ENCODE data around the gene TLE1. TPM values are rescaled to one million over a fixed set of nuclear protein-coding genes. Genes with fewer than 3 reads are reported as not detected.

The TLE1 gene
- total and polyA plus RNA-seq, 12 donors: 33.3 to 76.9 (median 49.8) TPM

DNA sequence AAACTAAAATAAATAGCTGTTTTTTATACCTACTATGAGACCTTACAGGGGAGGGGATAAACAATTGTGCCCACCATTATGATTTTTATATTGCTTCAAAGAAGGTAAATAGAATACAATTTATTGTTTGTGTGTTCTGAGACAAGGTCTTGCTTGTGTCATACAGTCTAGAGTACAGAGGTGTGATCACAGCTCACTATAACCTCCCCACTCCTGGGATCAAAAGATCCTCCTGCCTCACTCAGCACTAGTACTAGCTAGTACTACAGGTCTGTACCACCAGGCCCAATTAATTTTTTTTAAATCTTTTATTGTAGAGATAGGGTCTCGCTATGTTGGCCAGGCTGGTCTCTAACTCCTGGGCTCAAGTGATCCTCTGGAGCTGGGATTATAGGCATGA lies 11.3 kb downstream of the TLE1 start:
- H3K27me3 ChIP-seq: no peaks in the 10 kb centered on the region
- no peak for DNase-seq
- H3K9me3 ChIP-seq (replicated peaks in 1 of 3): no peaks in the 10 kb centered on the region
- H3K4me3 ChIP-seq: no peak overlapping the region
- intact Hi-C loops (cut with DNase I): no loop called here
- H3K27ac ChIP-seq: no peak overlapping the region
- peaks cover 8 to 36% of the 10 kb centered on the region in 2 donors for H3K4me1 ChIP-seq (replicated peaks in 1 of 2)
- no peak for TF ChIP-seq POLR2A (IDR thresholded peaks at IDR 0.05)
- TF ChIP-seq, protein P1, sequence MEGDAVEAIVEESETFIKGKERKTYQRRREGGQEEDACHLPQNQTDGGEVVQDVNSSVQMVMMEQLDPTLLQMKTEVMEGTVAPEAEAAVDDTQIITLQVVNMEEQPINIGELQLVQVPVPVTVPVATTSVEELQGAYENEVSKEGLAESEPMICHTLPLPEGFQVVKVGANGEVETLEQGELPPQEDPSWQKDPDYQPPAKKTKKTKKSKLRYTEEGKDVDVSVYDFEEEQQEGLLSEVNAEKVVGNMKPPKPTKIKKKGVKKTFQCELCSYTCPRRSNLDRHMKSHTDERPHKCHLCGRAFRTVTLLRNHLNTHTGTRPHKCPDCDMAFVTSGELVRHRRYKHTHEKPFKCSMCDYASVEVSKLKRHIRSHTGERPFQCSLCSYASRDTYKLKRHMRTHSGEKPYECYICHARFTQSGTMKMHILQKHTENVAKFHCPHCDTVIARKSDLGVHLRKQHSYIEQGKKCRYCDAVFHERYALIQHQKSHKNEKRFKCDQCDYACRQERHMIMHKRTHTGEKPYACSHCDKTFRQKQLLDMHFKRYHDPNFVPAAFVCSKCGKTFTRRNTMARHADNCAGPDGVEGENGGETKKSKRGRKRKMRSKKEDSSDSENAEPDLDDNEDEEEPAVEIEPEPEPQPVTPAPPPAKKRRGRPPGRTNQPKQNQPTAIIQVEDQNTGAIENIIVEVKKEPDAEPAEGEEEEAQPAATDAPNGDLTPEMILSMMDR (IDR thresholded peaks at IDR 0.05): no peak
- H3K36me3 ChIP-seq (replicated peaks in 1 of 2): no peaks in the 10 kb centered on the region
- whole genome bisulfite sequencing, 4 donors: 87 to 100% (median 98%) methylated on average over 1 of the region's 1 CpG

DNA sequence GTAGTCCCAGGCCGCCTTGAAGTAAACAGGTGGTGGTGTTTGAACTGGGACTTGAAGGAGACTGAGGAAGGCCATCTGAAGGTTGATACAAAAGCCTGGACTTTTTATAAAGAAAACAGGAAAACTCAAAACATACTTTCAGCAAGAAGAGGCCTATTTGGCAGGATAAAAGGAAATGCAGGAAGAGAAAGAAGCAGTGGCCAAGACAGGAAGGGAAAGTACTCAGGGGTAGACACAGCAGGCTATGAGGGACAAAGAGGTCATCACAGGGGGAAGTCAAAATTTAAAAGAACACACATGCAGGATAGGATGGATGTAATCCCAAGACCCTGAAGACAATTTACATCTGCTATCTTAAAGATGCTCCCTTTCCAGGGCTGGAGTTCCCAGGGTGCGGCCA lies 13.0 kb downstream of the TLE1 start:
- Histone ChIP-seq H3K4me1 (replicated peaks in 1 of 2) (peaks cover 9 to 42% of the 10 kb centered on the region in 2 donors), H3K4me3 (no peak overlapping the region), H3K27ac (peak overlapping the region in 1 of 5 donors; percentile 13), H3K27me3 (no peaks in the 10 kb centered on the region), H3K36me3 (replicated peaks in 1 of 2) (no peaks in the 10 kb centered on the region), H3K9me3 (replicated peaks in 1 of 3) (no peaks in the 10 kb centered on the region)
- intact Hi-C loops (cut with DNase I): no loop called here
- TF ChIP-seq POLR2A (IDR thresholded peaks at IDR 0.05): no peak
- TF ChIP-seq, protein P1 (IDR thresholded peaks at IDR 0.05): no peak
- DNase-seq: no peak
- 79 to 86% (median 85%) methylated on average over 2 of the region's 2 CpGs for WGBS, 4 donors

DNA sequence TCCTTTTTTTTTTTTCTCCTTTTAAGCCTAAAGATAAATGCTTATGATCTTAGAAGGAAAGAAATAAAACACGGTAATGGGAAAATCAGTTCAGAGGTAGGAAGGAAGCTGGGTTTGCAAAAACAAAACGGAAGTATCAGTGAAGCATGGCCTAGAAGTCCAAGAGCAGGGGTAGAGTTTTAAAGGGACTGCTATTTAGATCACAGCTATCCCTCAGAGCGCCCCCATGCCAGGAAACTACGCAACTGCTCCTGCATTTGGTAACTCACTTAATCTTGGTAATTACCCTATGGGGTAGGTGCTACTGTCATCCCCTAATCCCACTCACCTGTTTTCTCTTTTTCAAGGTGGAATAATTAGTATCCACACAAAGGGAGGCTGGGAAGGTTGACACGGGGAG lies 16.0 kb downstream of the TLE1 start:
- peaks cover 15 to 59% of the 10 kb centered on the region in 2 donors for H3K4me1 ChIP-seq (replicated peaks in 1 of 2)
- WGBS, 4 donors: 74 to 88% (median 76%) methylated on average over 5 of the region's 5 CpGs
- H3K27ac ChIP-seq: no peak overlapping the region
- H3K9me3 ChIP-seq (replicated peaks in 1 of 3): no peaks in the 10 kb centered on the region
- H3K27me3 ChIP-seq: no peaks in the 10 kb centered on the region
- no peaks in the 10 kb centered on the region for H3K36me3 ChIP-seq (replicated peaks in 1 of 2)
- TF ChIP-seq, protein P1 (IDR thresholded peaks at IDR 0.05): no peak
- no peak for TF ChIP-seq POLR2A (IDR thresholded peaks at IDR 0.05)
- intact Hi-C loops (cut with DNase I): no loop called here
- DNase-seq: no peak
- no peak overlapping the region for H3K4me3 ChIP-seq

DNA sequence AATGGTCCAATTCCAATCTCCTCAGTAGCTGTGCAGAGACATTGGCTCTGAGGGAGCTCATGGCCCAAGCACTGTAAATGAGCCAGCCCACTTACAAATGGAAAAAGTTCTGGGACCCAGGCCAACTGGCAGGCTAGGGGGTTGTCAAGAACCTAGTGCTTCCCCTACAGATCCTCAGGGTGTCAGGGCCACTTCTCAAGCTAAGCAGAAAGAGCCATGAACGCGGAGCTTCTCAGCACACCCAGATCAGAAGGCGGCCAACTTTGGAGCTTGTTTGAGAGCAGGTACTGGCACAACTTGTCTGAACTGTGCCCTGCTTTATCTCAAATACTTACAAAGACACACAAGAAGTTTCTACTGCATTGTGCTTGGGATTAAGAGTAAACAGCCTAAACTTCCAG lies 17.5 kb downstream of the TLE1 start:
- Histone ChIP-seq H3K4me1 (replicated peaks in 1 of 2) (peaks cover 15 to 63% of the 10 kb centered on the region in 2 donors), H3K27me3 (no peaks in the 10 kb centered on the region), H3K36me3 (replicated peaks in 1 of 2) (no peaks in the 10 kb centered on the region), H3K4me3 (no peak overlapping the region), H3K27ac (peak overlapping the region in 4 of 5 donors; percentile 46 to 80 (median 68)), H3K9me3 (replicated peaks in 1 of 3) (no peaks in the 10 kb centered on the region)
- DNase-seq: peak; percentile 92 to 97 (median 96)
- TF ChIP-seq POLR2A (IDR thresholded peaks at IDR 0.05): peak in 1 of 2 donors; percentile 42
- TF ChIP-seq, protein P1 (IDR thresholded peaks at IDR 0.05): no peak
- WGBS, 4 donors: 26 to 32% (median 29%) methylated on average over 3 of the region's 3 CpGs; no CpG with 5 or more reads in 1 of the 4 donors
- intact Hi-C loops (cut with DNase I): no loop called here

All from adrenal gland (tissue), 12 donors.